HEK293 (cell line): ENCODE data around the gene MIA3.

Experiments used
- CTCF ChIP-seq: fragments of 450-650 bp; formaldehyde crosslinking; IDR thresholded peaks from 2 replicates; pipeline ENCODE4 v1.5.1; 2016; ENCODE audit warnings: missing biosample characterization, missing genetic modification characterization
- GLIS2 ChIP-seq: fragments of 450-650 bp; formaldehyde crosslinking; IDR thresholded peaks from 2 replicates; pipeline ENCODE4 v1.5.1; 2016; ENCODE audit warnings: missing biosample characterization, missing genetic modification characterization
- MEIS1 ChIP-seq: sonication (generic); formaldehyde crosslinking; IDR thresholded peaks from 2 replicates; pipeline ENCODE4 v1.8.1; 2022; ENCODE audit warnings: missing genetic modification reagents, mild to moderate bottlenecking, borderline replicate concordance
- PRDM6 ChIP-seq: fragments of 450-650 bp; formaldehyde crosslinking; IDR thresholded peaks from 2 replicates; pipeline ENCODE4 v1.5.1; 2017; ENCODE audit warnings: missing biosample characterization, missing genetic modification characterization
- ZBTB44 ChIP-seq: fragments of 450-650 bp; IDR thresholded peaks from 2 replicates; pipeline ENCODE4 v1.5.1; 2018; ENCODE audit warnings: missing biosample characterization, mild to moderate bottlenecking, missing genetic modification characterization
- ZBTB49 ChIP-seq: fragments of 450-650 bp; formaldehyde crosslinking; IDR thresholded peaks from 2 replicates; pipeline ENCODE4 v1.5.1; 2016; ENCODE audit warnings: missing biosample characterization, missing genetic modification characterization, low read depth
- ZNF10 ChIP-seq: fragments of 450-650 bp; formaldehyde crosslinking; IDR thresholded peaks from 2 replicates; pipeline ENCODE4 v1.5.1; 2017; ENCODE audit warnings: missing biosample characterization, missing genetic modification characterization
- ZNF23 ChIP-seq: fragments of 450-650 bp; formaldehyde crosslinking; IDR thresholded peaks from 2 replicates; pipeline ENCODE4 v1.5.1; 2016; ENCODE audit warnings: missing biosample characterization, missing genetic modification characterization, borderline replicate concordance
- ZNF426 ChIP-seq: fragments of 450-650 bp; formaldehyde crosslinking; IDR thresholded peaks from 2 replicates; pipeline ENCODE4 v1.5.1; 2017; ENCODE audit warnings: missing biosample characterization, missing genetic modification characterization, mild to moderate bottlenecking, inconsistent platforms, moderate library complexity
- ZNF549 ChIP-seq: fragments of 450-650 bp; IDR thresholded peaks from 2 replicates; pipeline ENCODE4 v1.5.1; 2018; ENCODE audit warnings: missing biosample characterization, missing genetic modification characterization, mild to moderate bottlenecking, inconsistent platforms, moderate library complexity
- ZNF692 ChIP-seq: fragments of 450-650 bp; formaldehyde crosslinking; IDR thresholded peaks from 2 replicates; pipeline ENCODE4 v1.5.1; 2016; ENCODE audit warnings: missing biosample characterization, missing genetic modification characterization
- ZSCAN30 ChIP-seq: fragments of 450-650 bp; IDR thresholded peaks from 2 replicates; pipeline ENCODE4 v1.5.1; 2018; ENCODE audit warnings: missing biosample characterization, mild to moderate bottlenecking, missing genetic modification characterization, moderate library complexity

GRCh38 chr1:222570837-222571236, 47.1 kb upstream of the MIA3 start:
- TF ChIP-seq CTCF (no peak), GLIS2 (tag by site-specific recombination) (no peak), ZBTB44 (no peak), ZBTB49 (tag by site-specific recombination) (no peak), ZSCAN30 (tag by site-specific recombination) (no peak), ZNF426 (no peak), ZNF692 (tag by site-specific recombination) (no peak), PRDM6 (tag by site-specific recombination) (no peak), ZNF10 (tag by site-specific recombination) (no peak), ZNF549 (tag by site-specific recombination) (no peak), MEIS1 (CRISPR knock-in tag) (no peak), ZNF23 (tag by site-specific recombination) (no peak)
